Epithelial cell of esophagus (primary cell): ENCODE data around the gene SSX2IP.

Source experiments
- DNase-seq: peaks from one replicate; pipeline ENCODE4 v3.0.0; 2010; ENCODE audit warnings: low read depth
- H3K4me3 ChIP-seq: 2 replicates; pipeline ENCODE4 v1.5.1; 2011; ENCODE audit warnings: mild to moderate bottlenecking, low read length, control low read depth
- CTCF ChIP-seq: IDR thresholded peaks from 2 replicates; pipeline ENCODE4 v1.5.1; 2011; ENCODE audit warnings: low read depth, mild to moderate bottlenecking, low read length, control low read depth, inconsistent platforms; ENCODE audit not compliant: insufficient read depth; ENCODE audit errors: missing control alignments

Gene SSX2IP

GRCh38 chr1:84690397-84691121, at the start of gene SSX2IP:
TSS of gene SSX2IP (minus strand) at chr1:84690461. CDS start at chr1:84671219, 19,242 bp downstream.
- peak within 1 kb of the TSS; percentile 72 for H3K4me3 ChIP-seq
- no peak for TF ChIP-seq CTCF
- peak; percentile 98 for DNase-seq

- no peak for TF ChIP-seq CTCF
- DNase-seq, result no peak
- no peak overlapping the region for H3K4me3 ChIP-seq
Observed at GRCh38 chr1:84738237-84738636, 48.0 kb upstream of the SSX2IP start.

GRCh38 chr1:84737590-84737989, 47.3 kb upstream of the SSX2IP start:
- no peak for DNase-seq
- TF ChIP-seq CTCF, result no peak
- no peak overlapping the region for H3K4me3 ChIP-seq

GRCh38 chr1:84736944-84737343, 46.7 kb upstream of the SSX2IP start:
- no peak overlapping the region for H3K4me3 ChIP-seq

GRCh38 chr1:84736445-84736844, 46.2 kb upstream of the SSX2IP start:
- no peak for TF ChIP-seq CTCF

More at GRCh38 chr1:84736944-84737343, 46.7 kb upstream of the SSX2IP start:
- no peak for TF ChIP-seq CTCF
- DNase-seq, result no peak

GRCh38 chr1:84735483-84735882, 45.2 kb upstream of the SSX2IP start:
- TF ChIP-seq CTCF, result no peak
- H3K4me3 ChIP-seq, result no peak overlapping the region
- DNase-seq, result no peak

More at GRCh38 chr1:84736445-84736844, 46.2 kb upstream of the SSX2IP start:
- no peak for DNase-seq
- no peak overlapping the region for H3K4me3 ChIP-seq

GRCh38 chr1:84732520-84732919, 42.3 kb upstream of the SSX2IP start:
- TF ChIP-seq CTCF, result no peak
- no peak overlapping the region for H3K4me3 ChIP-seq
- no peak for DNase-seq
